ENCODE data around the gene CNTD1. TPM values are rescaled to one million over a fixed set of nuclear protein-coding genes. Genes with fewer than 3 reads are reported as not detected.

The CNTD1 gene
- total RNA-seq, 1 experiment from 2014 or later, result not detected

- Histone ChIP-seq H4K20me1 (ENCODE audit: insufficient read depth, low read depth, low read length) (peaks cover 8% of the 10 kb centered on the region; the same call in 1 of the 2 replicates), H3K4me1 (ENCODE audit: low read length) (peaks cover 19% of the 10 kb centered on the region), H3K4me3 (ENCODE audit: low read length) (no peak overlapping the region), H3K9ac (ENCODE audit: low read length) (no peak overlapping the region), H3K36me3 (ENCODE audit: insufficient read depth, low read length) (peaks cover 14% of the 10 kb centered on the region), H3K9me3 (ENCODE audit: low read length) (no peaks in the 10 kb centered on the region), H2AFZ (ENCODE audit: low read length) (no peak overlapping the region), H3K27me3 (ENCODE audit: low read length) (no peaks in the 10 kb centered on the region), H3K79me2 (ENCODE audit: low read length) (peaks cover 34% of the 10 kb centered on the region), H3K27ac (ENCODE audit: low read length) (no peak overlapping the region), H3K4me2 (ENCODE audit: low read depth, low read length, poor library complexity, severe bottlenecking) (no peak overlapping the region), H3K9me2 (replicated peaks; ENCODE audit: insufficient read depth, low read length) (no peaks in the 10 kb centered on the region)
- no peak for DNase-seq
Measured at GRCh38 chr17:42830971-42831370, 32.3 kb downstream of the CNTD1 start.

DNA sequence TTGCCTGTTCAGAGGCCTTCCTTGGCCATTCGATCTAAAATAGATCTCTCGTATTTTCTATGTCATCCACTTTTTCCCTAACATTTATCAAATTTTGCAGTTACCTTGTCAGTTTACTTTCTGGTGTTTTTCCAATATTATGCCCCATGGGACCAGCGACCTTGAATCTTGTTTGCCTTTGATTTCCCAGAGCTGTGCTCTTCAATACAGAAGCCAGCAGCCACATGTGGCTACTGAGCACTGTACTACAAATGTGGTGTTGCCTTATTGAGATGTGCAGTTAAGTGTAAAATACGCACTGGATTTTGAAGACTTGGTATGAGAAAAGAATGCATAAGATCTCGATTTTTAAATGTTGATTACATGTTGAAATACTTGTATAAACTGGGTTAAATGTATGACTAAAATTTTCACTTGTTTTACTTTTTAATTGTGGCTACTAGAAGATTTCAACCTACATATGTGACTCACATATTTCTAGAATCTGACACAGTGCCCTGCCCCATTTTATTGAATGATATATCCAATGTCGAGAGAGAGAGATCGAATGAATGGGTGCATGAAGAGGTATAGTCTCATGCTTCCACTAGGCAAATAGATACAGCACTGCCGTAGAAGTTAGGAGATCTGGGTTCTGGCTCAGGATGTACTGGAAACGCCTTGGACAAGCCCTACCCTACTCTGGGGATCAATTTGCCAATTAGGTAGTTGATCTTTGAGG lies 33.7 kb downstream of the CNTD1 start:
- DNase-seq, result no peak
- Histone ChIP-seq H2AFZ (ENCODE audit: low read length) (peak overlapping the region; percentile 38), H3K9me2 (replicated peaks; ENCODE audit: insufficient read depth, low read length) (no peaks in the 10 kb centered on the region), H4K20me1 (ENCODE audit: insufficient read depth, low read depth, low read length) (peaks cover 10% of the 10 kb centered on the region; the same call in 1 of the 2 replicates), H3K79me2 (ENCODE audit: low read length) (peaks cover 40% of the 10 kb centered on the region), H3K9ac (ENCODE audit: low read length) (peak overlapping the region; percentile 98), H3K27me3 (ENCODE audit: low read length) (no peaks in the 10 kb centered on the region), H3K9me3 (ENCODE audit: low read length) (no peaks in the 10 kb centered on the region), H3K36me3 (ENCODE audit: insufficient read depth, low read length) (peaks cover 21% of the 10 kb centered on the region), H3K4me1 (ENCODE audit: low read length) (peaks cover 19% of the 10 kb centered on the region), H3K27ac (ENCODE audit: low read length) (no peak overlapping the region; the same call in 1 of the 2 replicates), H3K4me2 (ENCODE audit: low read depth, low read length, poor library complexity, severe bottlenecking) (peak overlapping the region; percentile 92), H3K4me3 (ENCODE audit: low read length) (peak overlapping the region; percentile 95)

GRCh38 chr17:42832934-42833766 lies 34.5 kb downstream of the CNTD1 start, which contains the start of gene PSME3:
Gene PSME3 (plus strand): TSS chr17:42833397. CDS start chr17:42833632, 235 bp downstream.
- peak within 1 kb of the TSS; percentile 95 for H3K4me3 ChIP-seq (ENCODE audit: low read length)
- peak within 1 kb of the TSS; percentile 92 for H3K4me2 ChIP-seq (ENCODE audit: low read depth, low read length, poor library complexity, severe bottlenecking)
- H2AFZ ChIP-seq (ENCODE audit: low read length), result peak within 1 kb of the TSS; percentile 38
- H3K9ac ChIP-seq (ENCODE audit: low read length), result peak within 1 kb of the TSS; percentile 98
- H3K4me1 ChIP-seq (ENCODE audit: low read length), result peaks cover 19% of the 10 kb centered on the region
- H3K36me3 ChIP-seq (ENCODE audit: insufficient read depth, low read length), result peaks cover 28% of the 10 kb centered on the region
- no peaks in the 10 kb centered on the region for H3K9me3 ChIP-seq (ENCODE audit: low read length)
- H3K27ac ChIP-seq (ENCODE audit: low read length), result peak within 1 kb of the TSS; percentile 66
- peaks cover 18% of the 10 kb centered on the region; the same call in 1 of the 2 replicates for H4K20me1 ChIP-seq (ENCODE audit: insufficient read depth, low read depth, low read length)
- no peaks in the 10 kb centered on the region for H3K9me2 ChIP-seq (replicated peaks; ENCODE audit: insufficient read depth, low read length)
- no peaks in the 10 kb centered on the region for H3K27me3 ChIP-seq (ENCODE audit: low read length)
- peaks cover 40% of the 10 kb centered on the region for H3K79me2 ChIP-seq (ENCODE audit: low read length)
- peak; percentile 96 for DNase-seq

- H3K27me3 ChIP-seq (ENCODE audit: low read length), result no peaks in the 10 kb centered on the region
- H3K9me3 ChIP-seq (ENCODE audit: low read length), result no peaks in the 10 kb centered on the region
- no peak for DNase-seq
- H2AFZ ChIP-seq (ENCODE audit: low read length), result peak overlapping the region; percentile 38; the same call in 1 of the 2 replicates
- no peaks in the 10 kb centered on the region for H3K9me2 ChIP-seq (replicated peaks; ENCODE audit: insufficient read depth, low read length)
- H3K4me2 ChIP-seq (ENCODE audit: low read depth, low read length, poor library complexity, severe bottlenecking), result peak overlapping the region; percentile 92
- peak overlapping the region; percentile 95 for H3K4me3 ChIP-seq (ENCODE audit: low read length)
- H3K36me3 ChIP-seq (ENCODE audit: insufficient read depth, low read length), result peaks cover 34% of the 10 kb centered on the region
- peaks cover 19% of the 10 kb centered on the region for H3K4me1 ChIP-seq (ENCODE audit: low read length)
- peak overlapping the region; percentile 66 for H3K27ac ChIP-seq (ENCODE audit: low read length)
- peak overlapping the region; percentile 98 for H3K9ac ChIP-seq (ENCODE audit: low read length)
- H3K79me2 ChIP-seq (ENCODE audit: low read length), result peaks cover 40% of the 10 kb centered on the region
- H4K20me1 ChIP-seq (ENCODE audit: insufficient read depth, low read depth, low read length), result peaks cover 18% of the 10 kb centered on the region; the same call in 1 of the 2 replicates
Measured at GRCh38 chr17:42833767-42834422, 35.2 kb downstream of the CNTD1 start.

DNA sequence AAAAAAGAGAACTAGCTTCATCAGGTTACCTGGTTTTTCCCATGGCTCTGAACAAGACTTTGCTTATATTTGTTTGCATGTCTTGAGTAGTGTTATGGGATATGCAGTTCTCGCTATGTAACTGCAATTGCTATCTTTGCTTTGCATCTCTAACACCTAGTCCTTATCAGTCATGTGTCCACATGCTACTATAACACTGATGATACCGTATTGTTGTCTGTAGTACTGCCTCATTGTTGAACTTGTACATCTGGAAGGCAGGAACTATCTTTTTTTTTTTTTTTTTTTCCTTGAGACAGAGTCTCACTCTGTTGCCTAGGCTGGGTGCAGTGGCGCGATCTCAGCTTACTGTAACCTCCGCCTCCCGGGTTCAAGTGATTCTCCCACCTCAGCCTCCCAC lies 37.1 kb downstream of the CNTD1 start:
- Histone ChIP-seq H3K9me2 (replicated peaks; ENCODE audit: insufficient read depth, low read length) (no peaks in the 10 kb centered on the region), H3K27me3 (ENCODE audit: low read length) (no peaks in the 10 kb centered on the region), H3K9ac (ENCODE audit: low read length) (no peak overlapping the region), H3K27ac (ENCODE audit: low read length) (no peak overlapping the region), H3K4me2 (ENCODE audit: low read depth, low read length, poor library complexity, severe bottlenecking) (no peak overlapping the region), H3K4me1 (ENCODE audit: low read length) (peaks cover 19% of the 10 kb centered on the region), H4K20me1 (ENCODE audit: insufficient read depth, low read depth, low read length) (peaks cover 23% of the 10 kb centered on the region; the same call in 1 of the 2 replicates), H3K79me2 (ENCODE audit: low read length) (peaks cover 40% of the 10 kb centered on the region), H3K4me3 (ENCODE audit: low read length) (no peak overlapping the region), H3K9me3 (ENCODE audit: low read length) (no peaks in the 10 kb centered on the region), H3K36me3 (ENCODE audit: insufficient read depth, low read length) (peaks cover 40% of the 10 kb centered on the region), H2AFZ (ENCODE audit: low read length) (no peak overlapping the region)
- no peak for DNase-seq

DNA sequence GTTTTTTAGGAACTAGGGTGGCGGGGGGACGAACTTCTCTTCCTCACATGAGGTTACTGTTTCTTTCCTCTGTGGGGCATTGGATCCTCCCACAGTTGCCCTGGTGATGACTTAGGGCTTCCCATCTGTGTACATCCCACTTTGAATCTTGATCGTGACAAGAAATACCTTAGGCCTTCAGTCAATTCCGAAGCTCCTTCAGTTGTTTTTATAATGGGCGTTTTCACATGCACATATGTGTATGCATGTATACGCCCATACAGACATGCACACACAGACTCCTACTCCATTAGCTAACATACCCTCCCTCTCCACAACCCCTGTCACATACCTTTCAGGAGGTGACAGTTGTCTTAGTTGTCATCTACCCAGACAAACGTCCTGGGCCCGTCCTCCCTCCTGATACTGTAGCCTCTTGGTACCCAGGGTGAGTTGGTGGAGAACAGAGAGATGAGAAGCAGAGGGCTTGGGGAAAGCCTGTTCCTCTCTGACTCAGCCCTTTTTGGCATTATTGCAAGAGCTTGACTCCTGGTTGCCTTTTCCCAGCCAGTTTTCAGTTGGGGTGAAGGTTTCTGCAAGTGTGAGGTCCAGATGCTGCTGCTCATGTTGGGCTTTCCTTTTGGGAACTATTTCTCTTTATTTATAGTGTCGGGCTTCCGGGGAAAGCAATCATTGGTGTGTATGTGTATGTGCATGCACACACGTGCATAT lies 43.5 kb downstream of the CNTD1 start:
- Histone ChIP-seq H3K9me2 (replicated peaks; ENCODE audit: insufficient read depth, low read length) (no peaks in the 10 kb centered on the region), H3K4me2 (ENCODE audit: low read depth, low read length, poor library complexity, severe bottlenecking) (no peak overlapping the region), H3K27ac (ENCODE audit: low read length) (no peak overlapping the region), H4K20me1 (ENCODE audit: insufficient read depth, low read depth, low read length) (peaks cover 36% of the 10 kb centered on the region; the same call in 1 of the 2 replicates), H3K4me3 (ENCODE audit: low read length) (no peak overlapping the region), H3K9ac (ENCODE audit: low read length) (no peak overlapping the region), H3K36me3 (ENCODE audit: insufficient read depth, low read length) (peaks cover 55% of the 10 kb centered on the region), H3K79me2 (ENCODE audit: low read length) (no peaks in the 10 kb centered on the region; the same call in 1 of the 2 replicates), H2AFZ (ENCODE audit: low read length) (no peak overlapping the region), H3K4me1 (ENCODE audit: low read length) (no peaks in the 10 kb centered on the region), H3K27me3 (ENCODE audit: low read length) (no peaks in the 10 kb centered on the region), H3K9me3 (ENCODE audit: low read length) (no peaks in the 10 kb centered on the region)
- DNase-seq, result no peak

GRCh38 chr17:42843358-42843934 lies 44.8 kb downstream of the CNTD1 start:
- peaks cover 45% of the 10 kb centered on the region for H3K36me3 ChIP-seq (ENCODE audit: insufficient read depth, low read length)
- DNase-seq, result no peak
- H2AFZ ChIP-seq (ENCODE audit: low read length), result no peak overlapping the region

More at GRCh38 chr17:42843358-42843934, 44.8 kb downstream of the CNTD1 start:
- Histone ChIP-seq H3K9ac (ENCODE audit: low read length) (no peak overlapping the region), H3K27me3 (ENCODE audit: low read length) (no peaks in the 10 kb centered on the region), H3K4me2 (ENCODE audit: low read depth, low read length, poor library complexity, severe bottlenecking) (no peak overlapping the region), H3K79me2 (ENCODE audit: low read length) (no peaks in the 10 kb centered on the region), H3K9me3 (ENCODE audit: low read length) (no peaks in the 10 kb centered on the region), H4K20me1 (ENCODE audit: insufficient read depth, low read depth, low read length) (peaks cover 27% of the 10 kb centered on the region; the same call in 1 of the 2 replicates), H3K9me2 (replicated peaks; ENCODE audit: insufficient read depth, low read length) (no peaks in the 10 kb centered on the region), H3K27ac (ENCODE audit: low read length) (no peak overlapping the region), H3K4me1 (ENCODE audit: low read length) (no peaks in the 10 kb centered on the region), H3K4me3 (ENCODE audit: low read length) (no peak overlapping the region)
